ENCODE data around the gene PPIL6. TPM values are rescaled to one million over a fixed set of nuclear protein-coding genes. Genes with fewer than 3 reads are reported as not detected.
A peak's percentile ranks its signal among the peaks of the same experiment; 100 is the strongest.

The PPIL6 gene
- total RNA-seq, 4 donors from 2014 or later = 0.64 to 4.0 (median 1.9) TPM; not detected in 1

- intact Hi-C loops (cut with DNase I; ENCODE audit: low total_unique reads) = no loop called here
- Histone ChIP-seq H3K4me1 (peaks cover 10 to 35% (median 29%) of the 10 kb centered on the region in 4 donors), H3K27me3 (no peaks in the 10 kb centered on the region), H3K27ac (peak overlapping the region in 3 of 4 donors; percentile 21 to 93 (median 34)), H3K4me3 (no peak overlapping the region), H3K36me3 (peaks cover 0 to 19% (median 2%) of the 10 kb centered on the region in 4 donors), H3K9me3 (no peaks in the 10 kb centered on the region)
- 53 to 80% methylated on average over 1 to 5 of the region's 5 CpGs for WGBS, 2 donors (ENCODE audit: low coverage in 1 of 2)
- in situ Hi-C loops (cut with MboI; ENCODE audit: low pct_ligation_motif_present in 1 of 4, low pct_unique_long_range_greater_than_20kb in 1 of 4, low sequenced_read_pairs in 3 of 4) = loop anchor here in 2 of 4 donors (10.0 kb wide), 1 partner anchor 74 kb away; the partner anchor contains the start of gene CD164 (in 2 of the 2)
- TF ChIP-seq EP300 (IDR thresholded peaks at IDR 0.05; ENCODE audit: low read depth) = no peak
- no peak for TF ChIP-seq POLR2AphosphoS5 (IDR thresholded peaks at IDR 0.05)
- TF ChIP-seq CTCF (IDR thresholded peaks at IDR 0.05) = no peak
- no peak for TF ChIP-seq POLR2A (IDR thresholded peaks at IDR 0.05)
- DNase-seq = no peak
These were observed 18.5 kb upstream of the PPIL6 start for GRCh38 chr6:109458774-109459531.

- no peak for TF ChIP-seq CTCF (IDR thresholded peaks at IDR 0.05)
- no peak for TF ChIP-seq POLR2AphosphoS5 (IDR thresholded peaks at IDR 0.05)
- TF ChIP-seq POLR2A (IDR thresholded peaks at IDR 0.05) = no peak
- no peak for TF ChIP-seq EP300 (IDR thresholded peaks at IDR 0.05; ENCODE audit: low read depth)
- H3K9me3 ChIP-seq = no peaks in the 10 kb centered on the region
- no peak overlapping the region for H3K4me3 ChIP-seq
- peak overlapping the region; percentile 84 to 93 (median 87) for H3K27ac ChIP-seq
- H3K4me1 ChIP-seq = peaks cover 14 to 37% (median 33%) of the 10 kb centered on the region in 4 donors
- no peak for DNase-seq
- 76 to 90% methylated on average over 2 to 6 of the region's 6 CpGs for whole genome bisulfite sequencing, 2 donors (ENCODE audit: low coverage in 1 of 2)
- in situ Hi-C loops (cut with MboI; ENCODE audit: low pct_ligation_motif_present in 1 of 4, low pct_unique_long_range_greater_than_20kb in 1 of 4, low sequenced_read_pairs in 3 of 4) (loop anchor here in 2 of 4 donors (10.0 kb wide), 1 partner anchor 73 kb away; the partner anchor contains the start of gene CD164 (in 2 of the 2)), intact Hi-C loops (cut with DNase I; ENCODE audit: low total_unique reads) (no loop called here)
- no peaks in the 10 kb centered on the region for H3K27me3 ChIP-seq
- H3K36me3 ChIP-seq = peaks cover 0 to 9% (median 2%) of the 10 kb centered on the region in 4 donors
These were observed 17.2 kb upstream of the PPIL6 start for GRCh38 chr6:109457562-109457996.

- peak overlapping the region in 3 of 4 donors; percentile 63 to 89 (median 69) for H3K4me3 ChIP-seq
These were observed 16.5 kb upstream of the PPIL6 start for GRCh38 chr6:109456710-109457561.

More at GRCh38 chr6:109456710-109457561, 16.5 kb upstream of the PPIL6 start:
- in situ Hi-C loops (cut with MboI; ENCODE audit: low pct_ligation_motif_present in 1 of 4, low pct_unique_long_range_greater_than_20kb in 1 of 4, low sequenced_read_pairs in 3 of 4) (loop anchor here in 2 of 4 donors (10.0 kb wide), 1 partner anchor 72 kb away; the partner anchor contains the start of gene CD164 (in 2 of the 2)), intact Hi-C loops (cut with DNase I; ENCODE audit: low total_unique reads) (no loop called here)
- peak overlapping the region; percentile 84 to 93 (median 87) for H3K27ac ChIP-seq
- TF ChIP-seq POLR2AphosphoS5 (IDR thresholded peaks at IDR 0.05) (peak; percentile 84 to 89 (median 87)), CTCF (IDR thresholded peaks at IDR 0.05) (no peak), POLR2A (IDR thresholded peaks at IDR 0.05) (peak; percentile 77)
- no peaks in the 10 kb centered on the region for H3K9me3 ChIP-seq
- peaks cover 14 to 37% (median 33%) of the 10 kb centered on the region in 4 donors for H3K4me1 ChIP-seq
- H3K27me3 ChIP-seq = no peaks in the 10 kb centered on the region
- H3K36me3 ChIP-seq = peaks cover 0 to 8% (median 2%) of the 10 kb centered on the region in 4 donors
- peak; percentile 73 for DNase-seq
- WGBS, 2 donors (ENCODE audit: low coverage in 1 of 2) = 35 to 50% methylated on average over 2 to 16 of the region's 16 CpGs

All from transverse colon (tissue), 4 donors.